HG03135 (cell line): Measurements from ENCODE around the gene CARD14.
"Not testable (repeated sequence)": the region's sequence is repeated elsewhere in the genome, so short reads cannot be mapped to it uniquely, and the experiment has no call there.

ENCODE experiments used
- ATAC-seq: cut with Tn5 transposase; IDR thresholded peaks from one replicate; pipeline ENCODE4 v1.9.1; 2021; ENCODE audit warnings: mild to moderate bottlenecking, moderate library complexity; ENCODE audit not compliant: unreplicated experiment

CARD14 gene

DNA sequence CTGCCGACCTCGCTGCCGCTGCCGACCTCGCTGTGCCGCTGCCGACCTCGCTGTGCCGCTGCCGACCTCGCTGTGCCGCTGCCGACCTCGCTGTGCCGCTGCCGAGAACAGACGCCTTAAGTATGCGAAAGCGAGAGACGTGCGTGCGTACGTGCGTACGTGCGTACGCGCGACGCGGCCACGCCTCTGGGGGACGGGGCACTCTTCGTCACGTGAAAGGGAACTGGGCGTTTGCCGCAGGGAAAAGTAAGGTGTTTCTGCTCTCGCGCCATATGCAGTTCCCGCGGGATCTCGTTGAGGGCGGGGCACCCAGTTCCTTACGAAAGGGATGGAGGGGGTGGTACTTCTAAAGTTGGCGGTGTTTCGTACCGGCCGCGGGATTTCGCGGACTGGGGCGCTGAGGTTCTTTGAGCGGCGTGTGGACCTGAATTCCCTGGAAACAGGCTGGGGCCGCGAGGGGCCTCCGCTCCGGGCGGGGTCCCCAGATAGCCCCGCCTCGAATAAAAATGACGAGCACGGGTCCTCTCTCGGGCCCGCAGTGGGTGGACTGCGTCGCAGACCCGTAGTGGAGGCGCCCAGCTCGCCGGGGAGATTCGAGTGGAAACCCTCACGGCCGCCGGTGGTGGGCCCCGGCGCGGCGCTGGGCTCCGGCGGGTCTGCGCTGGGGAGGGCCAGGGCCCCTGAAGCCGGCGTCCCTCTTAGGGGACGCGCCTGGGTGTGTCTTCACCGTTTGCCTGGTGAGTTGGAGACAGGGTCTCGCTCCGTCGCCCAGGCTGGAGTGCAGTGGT, 22.6 kb upstream of the CARD14 start, which contains the start of gene EIF4A3:
TSS of gene EIF4A3 (minus strand) at position 94 of the 788 bp plus-strand sequence. CDS start 167 bp downstream, outside the sequence.
- peak; percentile 80 for ATAC-seq

DNA sequence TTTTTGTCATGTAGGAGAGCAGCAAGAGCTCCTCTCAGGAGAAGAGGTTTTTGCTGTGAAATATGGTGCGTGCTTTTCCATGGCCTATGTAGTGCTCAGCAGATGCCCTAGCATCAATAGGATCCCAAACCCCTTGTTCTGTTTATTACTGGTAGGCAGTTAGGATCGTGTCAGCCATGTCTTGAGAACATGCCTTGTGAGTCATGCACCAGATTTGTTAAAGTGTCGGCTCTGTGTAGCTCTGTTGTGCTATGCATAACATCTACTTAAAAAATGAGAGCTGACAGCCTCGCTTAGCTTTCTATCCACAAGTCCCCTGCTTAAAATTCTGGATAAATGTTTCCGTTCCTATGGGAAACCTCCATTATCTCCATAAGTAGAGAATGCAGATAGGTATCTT, 18.5 kb upstream of the CARD14 start:
- no peak for ATAC-seq

DNA sequence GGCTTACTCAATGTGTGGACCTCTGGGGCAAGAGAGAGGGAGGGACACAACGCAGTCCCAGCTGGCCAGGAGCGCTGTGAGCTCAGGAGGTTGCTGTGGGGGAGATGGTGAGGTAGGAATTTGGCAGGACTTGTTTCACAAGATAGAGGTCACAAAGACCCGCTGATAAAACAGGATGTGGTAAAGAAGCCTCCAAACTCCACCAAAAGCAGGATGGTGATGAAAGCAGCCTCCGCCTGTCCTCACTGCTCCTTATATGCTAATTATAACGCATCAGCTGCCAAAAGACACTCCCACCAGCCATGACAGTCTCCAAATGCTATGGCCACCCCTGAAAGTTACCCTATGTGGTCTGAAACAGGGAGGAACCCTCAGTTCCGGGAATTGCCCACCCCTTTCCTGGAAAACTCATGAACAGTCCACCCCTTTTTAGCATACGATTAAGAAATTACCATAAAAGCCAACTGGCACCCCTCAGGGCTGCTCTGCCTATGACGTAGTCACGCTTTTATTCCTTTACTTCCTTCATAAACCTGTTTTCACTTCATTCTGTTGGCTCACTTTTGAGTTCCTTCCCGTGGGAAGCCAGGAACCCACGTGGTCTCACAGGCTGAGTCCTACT, 17.6 kb upstream of the CARD14 start:
- ATAC-seq = no peak

GRCh38 chr17:80153004-80153403, 16.8 kb upstream of the CARD14 start:
- ATAC-seq = peak; percentile 65

DNA sequence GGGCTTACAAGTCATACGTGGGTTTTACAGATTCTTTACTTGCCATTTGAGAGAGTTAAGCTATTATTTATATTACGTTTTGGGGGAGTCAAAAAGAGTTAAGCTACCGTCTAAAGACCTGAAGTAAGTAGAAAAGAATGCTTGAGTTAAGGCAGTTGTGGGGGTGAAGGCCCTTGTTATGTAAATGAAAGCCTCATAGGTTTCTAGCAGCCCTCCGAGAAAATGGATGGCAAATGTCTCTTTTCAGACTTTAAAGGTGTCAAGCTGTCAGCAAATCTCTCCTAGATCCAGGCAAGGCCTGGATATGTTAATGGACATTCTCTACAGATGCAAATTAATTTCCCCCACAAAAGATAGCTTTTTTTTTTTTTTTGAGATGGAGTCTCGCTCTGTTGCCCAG, 15.7 kb upstream of the CARD14 start:
- no peak for ATAC-seq

GRCh38 chr17:80155600-80155999, 14.2 kb upstream of the CARD14 start:
- not testable (repeated sequence) for ATAC-seq

GRCh38 chr17:80158846-80159245, 11.0 kb upstream of the CARD14 start:
- no peak for ATAC-seq

DNA sequence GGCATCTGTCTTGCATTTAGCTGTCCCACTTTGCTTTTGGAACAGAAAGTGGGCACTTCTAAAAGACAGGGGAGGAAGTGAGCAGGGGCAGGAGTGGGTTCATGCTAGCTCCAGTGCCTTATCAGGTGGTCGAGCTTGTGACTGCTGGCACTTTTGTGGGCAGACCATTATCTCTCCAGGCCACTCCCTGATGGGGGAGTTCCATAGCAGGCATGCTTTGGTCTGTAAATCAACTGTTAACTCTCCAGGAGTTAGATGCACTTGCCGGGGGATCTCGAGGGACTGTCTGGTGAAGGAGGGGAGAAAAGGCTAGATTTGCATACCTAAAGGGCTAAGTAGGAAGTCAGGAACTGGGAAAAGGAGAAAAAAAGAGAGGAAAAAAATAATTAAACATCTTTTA, 9.3 kb upstream of the CARD14 start:
- no peak for ATAC-seq

DNA sequence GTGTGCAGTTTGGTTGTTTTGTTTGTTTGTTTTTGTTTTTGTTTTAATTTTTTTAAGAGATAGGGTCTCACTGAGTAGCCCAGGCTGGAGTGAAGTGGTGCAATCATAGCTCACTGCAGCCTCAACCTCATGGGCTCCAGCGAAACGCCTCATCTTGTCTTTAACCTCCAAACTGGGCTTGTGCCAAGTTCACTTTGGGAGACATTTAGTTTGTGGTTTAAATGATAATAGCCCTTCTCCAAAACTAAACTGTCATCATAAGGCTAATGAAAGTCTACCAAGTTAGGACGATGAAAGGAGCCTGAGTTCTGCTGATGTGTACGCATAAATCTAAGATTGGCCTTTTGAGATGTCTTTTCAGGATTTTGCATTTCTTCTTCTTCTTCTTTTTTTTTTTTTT, 6.5 kb upstream of the CARD14 start:
- ATAC-seq = no peak

DNA sequence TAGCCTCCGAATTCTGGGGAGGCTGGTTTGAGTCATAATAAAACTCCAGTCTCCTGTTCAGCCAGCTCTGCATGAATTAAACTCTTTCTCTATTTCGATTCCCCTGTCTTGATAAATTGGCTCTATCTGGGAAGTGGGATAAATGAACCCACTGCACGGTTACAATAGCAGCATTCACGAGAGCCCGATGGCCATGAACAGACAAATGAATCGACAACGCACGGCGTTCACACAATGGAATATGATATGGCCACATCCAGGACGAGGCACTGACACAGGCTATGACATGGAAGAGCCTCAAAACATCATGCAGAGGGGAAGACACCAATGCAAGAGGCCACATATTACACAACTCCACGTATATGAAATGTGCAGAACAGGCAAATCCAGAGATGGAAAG, 5.6 kb upstream of the CARD14 start:
- no peak for ATAC-seq

- ATAC-seq = no peak
These were observed 3.4 kb upstream of the CARD14 start for GRCh38 chr17:80166446-80166845.

DNA sequence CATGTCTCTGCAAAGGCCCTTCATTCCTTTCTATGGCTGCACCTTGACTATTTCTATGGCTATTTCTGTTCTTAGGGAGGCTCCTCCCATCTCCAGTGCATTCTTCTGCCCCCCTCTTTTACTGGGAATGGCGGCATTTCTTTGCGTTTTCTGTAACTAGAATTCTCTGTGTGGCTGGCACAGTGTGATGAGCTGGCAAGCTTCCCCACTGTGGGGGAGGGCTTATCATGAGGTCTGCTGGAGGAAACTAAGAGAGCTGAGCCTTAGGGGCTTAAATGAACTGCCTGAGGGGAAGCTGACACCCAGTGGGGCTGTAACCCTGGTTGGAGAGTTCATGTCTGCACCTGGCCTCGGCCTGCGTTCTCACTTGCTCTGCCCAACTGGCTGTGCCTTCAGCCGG, 1.5 kb upstream of the CARD14 start:
- ATAC-seq = no peak

DNA sequence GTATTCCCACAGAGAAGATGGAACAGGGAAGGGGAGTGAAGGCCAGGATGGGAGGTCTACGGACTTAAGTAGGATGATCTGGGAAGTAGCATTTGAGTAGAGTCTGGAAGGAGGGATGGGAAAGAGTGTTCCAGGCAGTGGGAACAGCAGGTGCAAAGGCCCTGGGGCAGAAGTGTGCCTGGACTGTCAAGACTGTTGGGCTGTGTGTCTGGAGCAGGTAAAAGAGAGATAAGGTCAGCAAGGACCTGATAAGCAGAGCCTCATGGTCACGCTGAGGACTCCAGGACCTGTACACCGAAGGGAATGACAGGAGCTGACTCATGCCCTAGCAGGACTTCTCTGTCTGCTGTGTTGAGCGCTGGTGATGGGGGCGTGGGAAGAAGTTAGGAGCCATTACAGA, 723 bp upstream of the CARD14 start:
- no peak for ATAC-seq

DNA sequence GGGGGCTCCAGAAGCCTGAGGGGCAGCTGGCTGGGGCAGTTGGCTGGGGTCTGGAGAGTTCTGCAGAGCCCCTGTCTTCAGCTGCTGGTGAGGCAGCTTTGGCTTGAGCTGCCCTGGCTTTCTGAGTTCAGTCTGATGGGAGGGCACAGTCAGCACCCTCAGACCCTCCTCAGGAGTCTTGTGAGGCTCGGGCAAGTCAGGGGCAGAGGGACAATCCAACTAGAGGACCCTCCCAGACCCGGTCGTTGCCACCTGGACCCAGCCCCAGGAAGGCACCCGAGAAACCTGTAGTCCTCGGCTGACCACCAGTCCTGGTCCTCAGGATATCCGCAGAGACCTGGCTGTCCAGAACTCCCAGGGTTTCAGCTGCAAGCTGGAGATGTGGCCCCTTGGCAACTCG, 1.9 kb downstream of the CARD14 start:
- no peak for ATAC-seq

DNA sequence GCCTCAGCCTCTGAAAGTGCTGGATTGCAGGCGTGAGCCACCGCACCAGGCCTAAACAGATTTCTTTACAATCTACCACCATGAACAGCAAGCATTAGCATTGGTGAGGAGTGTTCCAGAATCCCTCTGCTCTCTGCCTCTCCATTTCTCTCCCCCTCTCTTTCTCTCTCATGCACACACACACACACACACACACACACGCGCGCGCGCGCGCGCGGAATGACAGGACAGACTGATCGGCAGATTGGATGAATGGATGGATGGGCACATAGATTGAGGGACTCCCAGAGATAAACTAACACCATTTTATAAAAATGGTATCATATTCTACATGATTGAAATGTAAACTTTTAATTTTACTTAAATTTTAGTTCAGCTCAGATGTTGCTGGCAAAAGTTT, 3.3 kb downstream of the CARD14 start:
- no peak for ATAC-seq

- ATAC-seq = no peak
These were observed 4.1 kb downstream of the CARD14 start for GRCh38 chr17:80173916-80174315.

DNA sequence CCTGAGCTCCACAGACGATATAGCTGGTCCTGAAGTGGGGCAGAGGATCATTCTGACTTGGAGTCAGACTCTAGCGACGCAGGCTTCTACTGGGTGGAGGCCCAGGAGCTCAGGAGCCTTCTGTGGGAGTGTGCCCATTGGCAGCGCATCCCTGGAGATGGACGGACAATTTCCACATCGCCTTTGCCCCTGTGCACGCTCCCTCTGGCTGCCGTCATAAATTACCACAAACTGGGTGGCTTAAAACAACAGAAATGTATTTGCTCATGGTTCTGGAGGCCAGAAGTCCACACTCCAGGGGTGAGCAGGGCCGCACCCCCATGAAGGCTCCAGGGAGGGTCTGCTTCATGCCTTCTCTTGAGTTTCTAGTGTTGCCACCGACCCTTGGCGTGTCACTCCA, 6.9 kb downstream of the CARD14 start:
- no peak for ATAC-seq

- no peak for ATAC-seq
These were observed 8.3 kb downstream of the CARD14 start for GRCh38 chr17:80177986-80178595.

DNA sequence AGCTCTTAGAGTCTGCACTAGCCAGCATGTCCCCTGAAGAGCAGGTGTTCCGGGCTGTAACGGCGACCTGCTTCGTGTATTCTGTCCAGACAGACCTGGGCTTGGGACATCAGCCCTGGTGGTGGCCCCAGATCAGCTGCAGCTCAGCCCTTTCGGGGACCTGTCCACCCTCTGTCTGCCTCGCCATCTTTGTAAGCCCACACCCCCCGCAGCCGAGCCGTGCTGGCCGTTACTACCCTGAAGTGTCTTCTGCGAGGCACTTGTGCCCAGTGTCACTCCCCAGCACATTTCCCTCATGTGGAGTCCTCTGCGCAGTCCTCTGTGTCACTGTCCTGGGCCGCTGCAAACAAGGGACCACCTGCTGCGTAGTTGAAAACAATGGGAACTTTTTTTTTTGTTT, 10.4 kb downstream of the CARD14 start:
- ATAC-seq = no peak

- no peak for ATAC-seq
These were observed 11.6 kb downstream of the CARD14 start for GRCh38 chr17:80181431-80181830.

DNA sequence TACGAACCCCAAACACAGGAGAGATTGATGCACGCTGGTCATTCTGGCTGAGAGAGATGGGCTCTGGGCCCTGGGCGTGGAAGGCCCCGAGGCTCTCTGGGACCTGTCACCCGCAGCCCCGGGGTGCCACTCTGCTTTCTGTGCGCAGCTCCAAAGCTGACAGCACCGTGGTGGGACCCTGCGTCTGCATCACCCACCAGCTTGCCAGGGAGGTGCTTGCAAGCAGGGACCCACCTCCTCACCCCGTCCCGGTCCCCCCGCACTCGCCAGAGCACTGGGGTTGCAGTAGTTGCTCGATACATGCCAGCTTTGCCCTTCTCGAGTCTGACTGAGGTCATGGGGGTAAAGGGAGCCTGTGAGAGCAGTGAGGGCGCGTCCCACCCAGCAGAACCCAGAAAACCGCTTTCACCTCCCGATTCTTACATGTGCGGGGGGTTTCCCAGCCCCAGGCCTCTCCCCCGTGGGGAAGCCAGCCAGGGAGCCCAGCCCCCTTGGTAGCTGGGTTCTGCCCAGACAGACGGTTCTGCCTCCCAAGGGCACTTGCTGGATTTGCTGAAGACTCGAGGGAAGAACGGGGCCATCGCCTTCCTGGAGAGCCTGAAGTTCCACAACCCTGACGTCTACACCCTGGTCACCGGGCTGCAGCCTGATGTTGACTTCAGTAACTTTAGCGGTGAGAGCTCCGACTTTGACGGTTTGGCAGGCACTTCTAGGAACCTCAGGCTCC, 12.5 kb downstream of the CARD14 start:
- no peak for ATAC-seq

GRCh38 chr17:80182845-80183223, 13.0 kb downstream of the CARD14 start:
- no peak for ATAC-seq
